ENCODE data around the gene OPN4. TPM values are rescaled to one million over a fixed set of nuclear protein-coding genes. Genes with fewer than 3 reads are reported as not detected.

OPN4 gene
- polyA plus RNA-seq, 2 of the 4 experiments (the other 2 are of a cell fraction), result not detected

DNA sequence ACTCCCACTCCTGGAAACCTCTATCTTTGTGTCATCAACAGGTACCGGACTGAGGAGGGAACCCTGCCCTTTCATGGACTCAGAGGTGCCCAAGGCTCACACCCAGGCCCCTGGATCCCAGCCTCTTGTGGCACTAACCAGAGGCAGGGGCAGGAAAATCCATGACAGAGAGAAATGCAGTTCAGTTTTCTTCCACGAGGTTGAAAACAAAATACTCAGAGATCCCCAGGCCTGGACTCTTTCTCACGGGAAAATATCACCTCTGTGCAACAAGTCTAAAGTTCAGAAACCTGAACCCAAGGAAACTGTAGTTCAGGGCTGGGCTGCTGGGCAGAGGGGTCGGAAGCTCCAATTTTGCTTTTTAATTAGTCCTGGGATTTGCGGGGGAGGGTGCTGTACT is 21.4 kb upstream of the OPN4 start (continued):
- TF ChIP-seq RARB (CRISPR knock-in tag; IDR thresholded peaks at IDR 0.05), result no peak

DNA sequence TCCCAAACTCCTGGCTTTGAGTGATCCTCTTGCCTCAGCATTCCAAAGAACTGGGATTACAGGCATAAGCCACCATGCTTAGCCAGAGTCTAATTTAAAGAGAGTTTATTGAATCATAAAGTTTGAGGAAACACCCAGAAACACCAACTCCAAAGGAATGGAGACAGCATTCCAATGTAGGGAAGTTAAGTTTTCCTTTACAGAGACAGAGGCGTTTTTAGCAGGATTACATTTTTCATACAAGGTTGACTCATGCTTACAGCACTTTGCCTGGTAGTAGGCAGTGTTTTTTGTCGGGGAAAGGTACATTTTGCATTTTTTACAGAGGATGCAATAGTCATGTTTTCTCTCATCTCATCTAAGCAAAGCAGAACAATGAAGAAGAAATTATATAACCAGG is 18.9 kb upstream of the OPN4 start:
- Histone ChIP-seq H3K4me1 (0 out of 3 replicates have a peak, but pooled peaks cover 4% of the 10 kb centered on the region), H3K4me3 (no peak overlapping the region), H3K4me2 (no peak overlapping the region), H3K9me3 (no peaks in the 10 kb centered on the region), H3K27ac (0 out of 6 replicates have a peak overlapping the region, but pooled peaks of 1 of the 2 experiments have one; percentile 17)
- 9% methylated on average over 2 of the region's 2 CpGs for WGBS (ENCODE audit: missing lambda C conversion rate)
- TF ChIP-seq, protein P1, sequence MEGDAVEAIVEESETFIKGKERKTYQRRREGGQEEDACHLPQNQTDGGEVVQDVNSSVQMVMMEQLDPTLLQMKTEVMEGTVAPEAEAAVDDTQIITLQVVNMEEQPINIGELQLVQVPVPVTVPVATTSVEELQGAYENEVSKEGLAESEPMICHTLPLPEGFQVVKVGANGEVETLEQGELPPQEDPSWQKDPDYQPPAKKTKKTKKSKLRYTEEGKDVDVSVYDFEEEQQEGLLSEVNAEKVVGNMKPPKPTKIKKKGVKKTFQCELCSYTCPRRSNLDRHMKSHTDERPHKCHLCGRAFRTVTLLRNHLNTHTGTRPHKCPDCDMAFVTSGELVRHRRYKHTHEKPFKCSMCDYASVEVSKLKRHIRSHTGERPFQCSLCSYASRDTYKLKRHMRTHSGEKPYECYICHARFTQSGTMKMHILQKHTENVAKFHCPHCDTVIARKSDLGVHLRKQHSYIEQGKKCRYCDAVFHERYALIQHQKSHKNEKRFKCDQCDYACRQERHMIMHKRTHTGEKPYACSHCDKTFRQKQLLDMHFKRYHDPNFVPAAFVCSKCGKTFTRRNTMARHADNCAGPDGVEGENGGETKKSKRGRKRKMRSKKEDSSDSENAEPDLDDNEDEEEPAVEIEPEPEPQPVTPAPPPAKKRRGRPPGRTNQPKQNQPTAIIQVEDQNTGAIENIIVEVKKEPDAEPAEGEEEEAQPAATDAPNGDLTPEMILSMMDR (IDR thresholded peaks at IDR 0.05), result no peak
- TF ChIP-seq RCOR1 (IDR thresholded peaks at IDR 0.05; ENCODE audit: low read depth, low read length), result no peak
- TF ChIP-seq, protein P2, sequence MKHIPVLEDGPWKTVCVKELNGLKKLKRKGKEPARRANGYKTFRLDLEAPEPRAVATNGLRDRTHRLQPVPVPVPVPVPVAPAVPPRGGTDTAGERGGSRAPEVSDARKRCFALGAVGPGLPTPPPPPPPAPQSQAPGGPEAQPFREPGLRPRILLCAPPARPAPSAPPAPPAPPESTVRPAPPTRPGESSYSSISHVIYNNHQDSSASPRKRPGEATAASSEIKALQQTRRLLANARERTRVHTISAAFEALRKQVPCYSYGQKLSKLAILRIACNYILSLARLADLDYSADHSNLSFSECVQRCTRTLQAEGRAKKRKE (CRISPR knock-in tag; IDR thresholded peaks at IDR 0.05; ENCODE audit: low read depth), result no peak
- TF ChIP-seq, protein P3, sequence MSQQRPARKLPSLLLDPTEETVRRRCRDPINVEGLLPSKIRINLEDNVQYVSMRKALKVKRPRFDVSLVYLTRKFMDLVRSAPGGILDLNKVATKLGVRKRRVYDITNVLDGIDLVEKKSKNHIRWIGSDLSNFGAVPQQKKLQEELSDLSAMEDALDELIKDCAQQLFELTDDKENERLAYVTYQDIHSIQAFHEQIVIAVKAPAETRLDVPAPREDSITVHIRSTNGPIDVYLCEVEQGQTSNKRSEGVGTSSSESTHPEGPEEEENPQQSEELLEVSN (IDR thresholded peaks at IDR 0.05; ENCODE audit: borderline replicate concordance, low read depth), result no peak
- TF ChIP-seq GATA3 (IDR thresholded peaks at IDR 0.05; ENCODE audit: borderline replicate concordance), result no peak
- TF ChIP-seq HDAC2 (IDR thresholded peaks at IDR 0.05), result no peak
- no peak for TF ChIP-seq HOXA7 (CRISPR knock-in tag; IDR thresholded peaks at IDR 0.05)
- no peak for TF ChIP-seq POLR2A (IDR thresholded peaks at IDR 0.05; ENCODE audit: low read length)
- TF ChIP-seq RFX5 (IDR thresholded peaks at IDR 0.05), result no peak
- TF ChIP-seq FOXS1 (CRISPR knock-in tag; IDR thresholded peaks at IDR 0.05), result no peak
- TF ChIP-seq SREBF2 (IDR thresholded peaks at IDR 0.05), result no peak
- TF ChIP-seq RARB (CRISPR knock-in tag; IDR thresholded peaks at IDR 0.05), result no peak
- TF ChIP-seq MAZ (IDR thresholded peaks at IDR 0.05; ENCODE audit: borderline replicate concordance, low read depth, low read length), result no peak
- TF ChIP-seq, protein P4, sequence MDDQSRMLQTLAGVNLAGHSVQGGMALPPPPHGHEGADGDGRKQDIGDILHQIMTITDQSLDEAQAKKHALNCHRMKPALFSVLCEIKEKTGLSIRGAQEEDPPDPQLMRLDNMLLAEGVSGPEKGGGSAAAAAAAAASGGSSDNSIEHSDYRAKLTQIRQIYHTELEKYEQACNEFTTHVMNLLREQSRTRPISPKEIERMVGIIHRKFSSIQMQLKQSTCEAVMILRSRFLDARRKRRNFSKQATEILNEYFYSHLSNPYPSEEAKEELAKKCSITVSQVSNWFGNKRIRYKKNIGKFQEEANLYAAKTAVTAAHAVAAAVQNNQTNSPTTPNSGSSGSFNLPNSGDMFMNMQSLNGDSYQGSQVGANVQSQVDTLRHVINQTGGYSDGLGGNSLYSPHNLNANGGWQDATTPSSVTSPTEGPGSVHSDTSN (IDR thresholded peaks at IDR 0.05), result no peak
- TF ChIP-seq, protein P5, sequence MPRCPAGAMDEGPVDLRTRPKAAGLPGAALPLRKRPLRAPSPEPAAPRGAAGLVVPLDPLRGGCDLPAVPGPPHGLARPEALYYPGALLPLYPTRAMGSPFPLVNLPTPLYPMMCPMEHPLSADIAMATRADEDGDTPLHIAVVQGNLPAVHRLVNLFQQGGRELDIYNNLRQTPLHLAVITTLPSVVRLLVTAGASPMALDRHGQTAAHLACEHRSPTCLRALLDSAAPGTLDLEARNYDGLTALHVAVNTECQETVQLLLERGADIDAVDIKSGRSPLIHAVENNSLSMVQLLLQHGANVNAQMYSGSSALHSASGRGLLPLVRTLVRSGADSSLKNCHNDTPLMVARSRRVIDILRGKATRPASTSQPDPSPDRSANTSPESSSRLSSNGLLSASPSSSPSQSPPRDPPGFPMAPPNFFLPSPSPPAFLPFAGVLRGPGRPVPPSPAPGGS (IDR thresholded peaks at IDR 0.05), result no peak
- TF ChIP-seq HEYL (CRISPR knock-in tag; IDR thresholded peaks at IDR 0.05), result no peak
- no peak for TF ChIP-seq CBX8 (IDR thresholded peaks at IDR 0.05)
- FAIRE-seq (no peak), DNase-seq (ENCODE audit: low read depth in 1 of 2, low spot score in 1 of 2) (peak in 1 of 2 experiments; percentile 28), ATAC-seq (peak; percentile 44 to 74; a peak in 4 of 6 replicates)
- POLR2A ChIA-PET, result no interaction called here
- CTCF ChIA-PET, result interaction anchor here (1.5 to 1.6 kb wide), 2 partner anchors 9 to 49 kb away, joined by 4 read pairs; no protein-coding TSS in a partner anchor

DNA sequence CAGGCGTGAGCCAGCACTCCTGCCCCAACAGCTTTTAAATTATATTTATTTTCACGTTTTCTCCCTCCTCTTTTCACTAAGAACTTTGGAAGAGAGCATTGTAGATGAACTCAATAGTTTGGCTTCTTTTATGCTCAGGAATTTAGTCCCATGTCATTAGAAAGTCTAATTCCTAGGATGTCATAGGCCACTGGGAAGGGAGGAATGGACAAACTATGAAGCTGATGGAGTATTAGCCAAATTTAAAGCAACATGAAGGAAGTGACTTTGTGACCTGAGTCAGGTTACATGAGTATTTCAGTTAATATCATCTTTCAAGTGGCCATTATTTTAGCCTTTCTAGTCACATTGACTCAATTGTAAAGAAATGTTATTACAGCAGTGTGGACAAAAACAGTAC is 18.0 kb upstream of the OPN4 start:
- ChIA-PET POLR2A (no interaction called here), CTCF (interaction anchor here (1.5 to 1.6 kb wide), 2 partner anchors 8 to 48 kb away, joined by 4 read pairs; no protein-coding TSS in a partner anchor)
- Histone ChIP-seq H3K9me3 (no peaks in the 10 kb centered on the region), H3K4me2 (no peak overlapping the region), H3K4me1 (0 out of 3 replicates have a peak, but pooled peaks cover 4% of the 10 kb centered on the region), H3K4me3 (no peak overlapping the region), H3K27ac (no peak overlapping the region)
- DNase-seq (ENCODE audit: low read depth in 1 of 2, low spot score in 1 of 2) (no peak), FAIRE-seq (no peak), ATAC-seq (no peak)
- WGBS (ENCODE audit: missing lambda C conversion rate), result 41% methylated on average over 2 of the region's 2 CpGs
- TF ChIP-seq NPAS2 (CRISPR knock-in tag; IDR thresholded peaks at IDR 0.05; ENCODE audit: borderline replicate concordance), result no peak
- TF ChIP-seq MYC (IDR thresholded peaks at IDR 0.05; ENCODE audit: borderline replicate concordance, low read length), result no peak
- TF ChIP-seq ZNF302 (CRISPR knock-in tag; IDR thresholded peaks at IDR 0.05), result no peak
- TF ChIP-seq BHLHE40 (IDR thresholded peaks at IDR 0.05; ENCODE audit: low read depth, low read length), result no peak
- TF ChIP-seq PHF8 (IDR thresholded peaks at IDR 0.05; ENCODE audit: borderline replicate concordance, low read depth), result no peak
- TF ChIP-seq, protein P6, sequence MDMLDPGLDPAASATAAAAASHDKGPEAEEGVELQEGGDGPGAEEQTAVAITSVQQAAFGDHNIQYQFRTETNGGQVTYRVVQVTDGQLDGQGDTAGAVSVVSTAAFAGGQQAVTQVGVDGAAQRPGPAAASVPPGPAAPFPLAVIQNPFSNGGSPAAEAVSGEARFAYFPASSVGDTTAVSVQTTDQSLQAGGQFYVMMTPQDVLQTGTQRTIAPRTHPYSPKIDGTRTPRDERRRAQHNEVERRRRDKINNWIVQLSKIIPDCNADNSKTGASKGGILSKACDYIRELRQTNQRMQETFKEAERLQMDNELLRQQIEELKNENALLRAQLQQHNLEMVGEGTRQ (IDR thresholded peaks at IDR 0.05), result no peak
- no peak for TF ChIP-seq ZSCAN20 (CRISPR knock-in tag; IDR thresholded peaks at IDR 0.05)
- TF ChIP-seq, protein P7, sequence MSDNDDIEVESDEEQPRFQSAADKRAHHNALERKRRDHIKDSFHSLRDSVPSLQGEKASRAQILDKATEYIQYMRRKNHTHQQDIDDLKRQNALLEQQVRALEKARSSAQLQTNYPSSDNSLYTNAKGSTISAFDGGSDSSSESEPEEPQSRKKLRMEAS (IDR thresholded peaks at IDR 0.05), result no peak
- no peak for TF ChIP-seq KDM5A (IDR thresholded peaks at IDR 0.05)
- TF ChIP-seq RARB (CRISPR knock-in tag; IDR thresholded peaks at IDR 0.05), result no peak
- TF ChIP-seq RAD21 (conservative IDR thresholded peaks at IDR 0.05 in 1 of 2, IDR thresholded peaks at IDR 0.05 in 1 of 2), result no peak
- TF ChIP-seq NFE2L2 (conservative IDR thresholded peaks at IDR 0.05; ENCODE audit: low read length), result no peak
- TF ChIP-seq, protein P1 (IDR thresholded peaks at IDR 0.05), result no peak

Data from A549 (cell line).